Stimulated activated CD4-positive, alpha-beta T cell treated with anti-CD3 and anti-CD28 coated beads, Interleukin-15, amount 100 ng/mL, for 24 hours (primary cell): ENCODE measurements around the gene EEFSEC.

Source experiments
- DNase-seq: peaks from one replicate; pipeline ENCODE4 v3.0.0-alpha.2; 2020

Gene EEFSEC

GRCh38 chr3:128339491-128340012 is 186.3 kb downstream of the EEFSEC start:
- no peak for DNase-seq

- DNase-seq = no peak
These were observed 187.1 kb downstream of the EEFSEC start for GRCh38 chr3:128340198-128340903.

GRCh38 chr3:128340904-128341555 is 187.7 kb downstream of the EEFSEC start:
- no peak for DNase-seq

- DNase-seq = no peak
These were observed 188.5 kb downstream of the EEFSEC start for GRCh38 chr3:128341659-128342395.

GRCh38 chr3:128342701-128343180 is 189.5 kb downstream of the EEFSEC start:
- no peak for DNase-seq

GRCh38 chr3:128343287-128344051 is 190.2 kb downstream of the EEFSEC start:
- DNase-seq = no peak

- no peak for DNase-seq
These were observed 190.9 kb downstream of the EEFSEC start for GRCh38 chr3:128344052-128344735.

- DNase-seq = no peak
These were observed 191.9 kb downstream of the EEFSEC start for GRCh38 chr3:128345196-128345595.

GRCh38 chr3:128346562-128346961 is 193.3 kb downstream of the EEFSEC start:
- no peak for DNase-seq

GRCh38 chr3:128347282-128347681 is 194.0 kb downstream of the EEFSEC start:
- DNase-seq = no peak

- no peak for DNase-seq
These were observed 194.8 kb downstream of the EEFSEC start for GRCh38 chr3:128348075-128348474.

- DNase-seq = no peak
These were observed 195.7 kb downstream of the EEFSEC start for GRCh38 chr3:128348805-128349531.

- no peak for DNase-seq
These were observed 196.8 kb downstream of the EEFSEC start for GRCh38 chr3:128349963-128350599.

GRCh38 chr3:128351546-128351945 is 198.3 kb downstream of the EEFSEC start:
- no peak for DNase-seq

- no peak for DNase-seq
These were observed 199.0 kb downstream of the EEFSEC start for GRCh38 chr3:128352326-128352725.

GRCh38 chr3:128353361-128353965 is 200.2 kb downstream of the EEFSEC start:
- no peak for DNase-seq

GRCh38 chr3:128353991-128354687 is 200.9 kb downstream of the EEFSEC start:
- DNase-seq = no peak

GRCh38 chr3:128354788-128355542 is 201.7 kb downstream of the EEFSEC start:
- DNase-seq = no peak

- DNase-seq = no peak
These were observed 202.2 kb downstream of the EEFSEC start for GRCh38 chr3:128355543-128355919.
